SK-N-SH (cell line): ENCODE data around the gene NUDT22. TPM values are rescaled to one million over a fixed set of nuclear protein-coding genes. Genes with fewer than 3 reads are reported as not detected.

Experiments used
- CTCF ChIA-PET: fragments of 300-600, 350-600 bp; formaldehyde crosslinking; extraction: SDS; loops from one replicate; lab custom pipeline; 2021; lab: Yijun Ruan, JAX
- POLR2A ChIA-PET: fragments of 350-600 bp; sonication (Branson Sonifier 250); formaldehyde crosslinking; extraction: SDS; loops from one replicate; lab custom pipeline; 2020; ENCODE audit warnings: antibody characterized with exemption, inconsistent platforms; lab: Yijun Ruan, JAX
- DNase-seq: peaks from one replicate; pipeline ENCODE4 v3.0.0; 2012
- H2AFZ ChIP-seq: fragments of 200-600 bp; sonication (generic); 2 replicates; pipeline ENCODE4 v1.8.1; 2016; ENCODE audit warnings: antibody characterized with exemption, mild to moderate bottlenecking, low read depth
- H3F3A ChIP-seq: fragments of 200-600 bp; sonication (generic); replicated peaks from 2 replicates; pipeline ENCODE3; 2016; ENCODE audit warnings: antibody characterized with exemption, mild to moderate bottlenecking; ENCODE audit not compliant: insufficient read depth
- H3K27ac ChIP-seq, 2 experiments: fragments of 200-500 bp in 1 of 2; fragments of 200-600 bp in 1 of 2; sonication (Bioruptor generic) in 1 of 2; sonication (generic), shearing (Covaris generic) in 1 of 2; 2 replicates each; pipeline versions ENCODE4 v1.5.1 to v1.6.1; 2014 to 2016; ENCODE audit warnings: low read depth in 2 of 2, inconsistent platforms in 1 of 2, low read length in 1 of 2, mild to moderate bottlenecking in 1 of 2, mixed read lengths in 1 of 2
- H3K27me3 ChIP-seq: fragments of 200-600 bp; sonication (generic), shearing (Covaris generic); 2 replicates; pipeline ENCODE4 v1.6.1; 2016; ENCODE audit warnings: mixed run types; ENCODE audit not compliant: insufficient read depth
- H3K36me3 ChIP-seq, 2 experiments: fragments of 200-500 bp in 1 of 2; fragments of 200-600 bp in 1 of 2; sonication (Bioruptor generic) in 1 of 2; sonication (generic) in 1 of 2; replicated peaks in 1 of 2; 2 replicates each; pipeline versions ENCODE3 to v1.5.1; 2014 to 2016; ENCODE audit warnings: low read length in 1 of 2, mild to moderate bottlenecking in 1 of 2; ENCODE audit not compliant: insufficient read depth in 2 of 2, control insufficient read depth in 1 of 2
- H3K4me1 ChIP-seq, 2 experiments: fragments of 200-500 bp in 1 of 2; fragments of 200-600 bp in 1 of 2; sonication (Bioruptor generic) in 1 of 2; sonication (generic), shearing (Covaris generic) in 1 of 2; 2 replicates each; pipeline versions ENCODE4 v1.5.1 to v1.6.1; 2014 to 2016; ENCODE audit warnings: low read depth in 1 of 2, low read length in 1 of 2, mixed run types in 1 of 2; ENCODE audit not compliant: insufficient read depth in 2 of 2, control insufficient read depth in 1 of 2
- H3K4me2 ChIP-seq: fragments of 200-600 bp; sonication (generic), shearing (Covaris generic); 2 replicates; pipeline ENCODE4 v1.6.1; 2017; ENCODE audit warnings: mixed run types
- H3K4me3 ChIP-seq, 2 experiments: fragments of 200-500 bp in 1 of 2; fragments of 200-600 bp in 1 of 2; sonication (Bioruptor generic) in 1 of 2; sonication (generic), shearing (Covaris generic) in 1 of 2; 2 replicates each; pipeline versions ENCODE4 v1.5.1 to v1.8.1; 2014 to 2016; ENCODE audit warnings: low read depth in 2 of 2, inconsistent platforms in 1 of 2, low read length in 1 of 2, mild to moderate bottlenecking in 1 of 2, mixed read lengths in 1 of 2, moderate library complexity in 1 of 2
- H3K79me2 ChIP-seq: fragments of 200-600 bp; sonication (generic); 2 replicates; pipeline ENCODE4 v1.8.1; 2017; ENCODE audit warnings: mild to moderate bottlenecking; ENCODE audit not compliant: insufficient read depth
- H3K9ac ChIP-seq: fragments of 200-600 bp; sonication (generic); 2 replicates; pipeline ENCODE4 v1.6.1; 2017; ENCODE audit warnings: mixed run types
- H3K9me2 ChIP-seq: fragments of 200-600 bp; sonication (generic); 2 replicates; pipeline ENCODE4 v1.6.1; 2017; ENCODE audit warnings: mixed run types
- H3K9me3 ChIP-seq: fragments of 200-600 bp; sonication (generic); 2 replicates; pipeline ENCODE4 v1.6.1; 2017; ENCODE audit warnings: mixed run types, mild to moderate bottlenecking, moderate library complexity
- H4K20me1 ChIP-seq: fragments of 200-600 bp; sonication (generic); 2 replicates; pipeline ENCODE4 v1.6.1; 2017; ENCODE audit warnings: mild to moderate bottlenecking, mixed run types; ENCODE audit not compliant: insufficient read depth
- ELF1 ChIP-seq: IDR thresholded peaks from 2 replicates; pipeline ENCODE4 v1.4.0; 2012
- EP300 ChIP-seq, 2 experiments: IDR thresholded peaks; 2 replicates each; pipeline versions ENCODE4 v1.4.0 to v1.6.1; 2012; ENCODE audit warnings: borderline replicate concordance in 1 of 2, low read depth in 1 of 2, low read length in 1 of 2
- EZH2phosphoT487 ChIP-seq: fragments of 200-600 bp; sonication (generic); IDR thresholded peaks from 2 replicates; pipeline ENCODE4 v1.6.1; 2017; ENCODE audit warnings: low read depth, mixed run types, mild to moderate bottlenecking, antibody characterized with exemption, moderate library complexity, borderline replicate concordance
- GABPA ChIP-seq: IDR thresholded peaks from 2 replicates; pipeline ENCODE4 v1.4.0; 2012; ENCODE audit warnings: low read depth, mild to moderate bottlenecking
- GATA2 ChIP-seq: sonication (generic); formaldehyde crosslinking; IDR thresholded peaks from 2 replicates; pipeline ENCODE4 v1.5.0; 2020; ENCODE audit warnings: mild to moderate bottlenecking, missing genetic modification reagents
- IRF3 ChIP-seq: fragments of 150-350 bp; IDR thresholded peaks from 2 replicates; pipeline ENCODE4 v1.6.1; 2016; ENCODE audit warnings: mild to moderate bottlenecking, low read depth, low read length
- MAX ChIP-seq: IDR thresholded peaks from 2 replicates; pipeline ENCODE4 v1.4.0; 2012; ENCODE audit warnings: low read depth
- MEF2A ChIP-seq: IDR thresholded peaks from 2 replicates; pipeline ENCODE4 v1.4.0; 2012; ENCODE audit warnings: low read depth, borderline replicate concordance
- MXI1 ChIP-seq: IDR thresholded peaks from 2 replicates; pipeline ENCODE4 v1.6.1; 2012; ENCODE audit warnings: mild to moderate bottlenecking, low read depth, low read length, improper control_type of control experiment
- NFIC ChIP-seq: IDR thresholded peaks from 2 replicates; pipeline ENCODE4 v1.4.0; 2012; ENCODE audit warnings: borderline replicate concordance
- NRF1 ChIP-seq: IDR thresholded peaks from 2 replicates; pipeline ENCODE4 v1.6.1; 2012; ENCODE audit warnings: low read depth, mild to moderate bottlenecking, low read length
- RAD21 ChIP-seq: IDR thresholded peaks from 2 replicates; pipeline ENCODE4 v1.6.1; 2012; ENCODE audit warnings: mild to moderate bottlenecking, low read length
- RCOR1 ChIP-seq: fragments of 150-350 bp; IDR thresholded peaks from 2 replicates; pipeline ENCODE4 v1.6.1; 2017; ENCODE audit warnings: antibody characterized with exemption, low read length
- RXRA ChIP-seq: IDR thresholded peaks from 2 replicates; pipeline ENCODE4 v1.4.0; 2012; ENCODE audit warnings: low read depth, mild to moderate bottlenecking, borderline replicate concordance
- SIN3A ChIP-seq: IDR thresholded peaks from 2 replicates; pipeline ENCODE4 v1.6.1; 2012; ENCODE audit warnings: low read depth, mild to moderate bottlenecking, low read length, moderate library complexity, borderline replicate concordance
- SMC3 ChIP-seq: IDR thresholded peaks from 2 replicates; pipeline ENCODE4 v1.6.1; 2012; ENCODE audit warnings: low read depth, low read length, improper control_type of control experiment
- TCF12 ChIP-seq: IDR thresholded peaks from 2 replicates; pipeline ENCODE4 v1.4.0; 2012
- TEAD4 ChIP-seq: IDR thresholded peaks from 2 replicates; pipeline ENCODE4 v1.4.0; 2012; ENCODE audit warnings: mild to moderate bottlenecking, borderline replicate concordance; ENCODE audit not compliant: insufficient read depth
- USF2 ChIP-seq: fragments of 150-350 bp; IDR thresholded peaks from 2 replicates; pipeline ENCODE4 v1.6.1; 2017; ENCODE audit warnings: antibody characterized with exemption, low read length, low read depth, borderline replicate concordance
- YY1 ChIP-seq: IDR thresholded peaks from 2 replicates; pipeline ENCODE4 v1.4.0; 2012; ENCODE audit warnings: low read depth, mild to moderate bottlenecking
- ZBTB33 ChIP-seq: IDR thresholded peaks from 2 replicates; pipeline ENCODE4 v1.4.0; 2012; ENCODE audit warnings: low read depth, borderline replicate concordance
- WGBS: methylation state at CpG from one replicate; pipeline ENCODE4 v1.1.6; 2017; ENCODE audit warnings: low lambda C conversion rate; 5-methylcytosine and 5-hydroxymethylcytosine counted together
- polyA plus RNA-seq, 3 experiments: library from polyadenylated mRNA; depleted of rRNA; stranded (reverse); fragments of >200 nt; gene quantifications; 2 replicates each; pipeline ENCODE4 v1.2.3, GENCODE V29; 2012

NUDT22 gene
- polyA plus RNA-seq, 1 of the 3 experiments (the other 2 are of a cell fraction): 72.7 TPM

- ChIA-PET POLR2A (no interaction called here), CTCF (interaction anchor here (0.7 to 1.2 kb wide), 3 partner anchors 11 to 54 kb away, joined by 3 read pairs; no protein-coding TSS in a partner anchor)
- no peak for TF ChIP-seq GATA2
- TF ChIP-seq RAD21: no peak
- TF ChIP-seq NFIC: no peak
- no peak for TF ChIP-seq RCOR1
- no peak for TF ChIP-seq NRF1
- TF ChIP-seq TCF12: no peak
- TF ChIP-seq MEF2A: no peak
- no peak for TF ChIP-seq SIN3A
- no peak for TF ChIP-seq YY1
- TF ChIP-seq GABPA: no peak
- no peak for TF ChIP-seq USF2
- no peak for TF ChIP-seq MXI1
- Histone ChIP-seq H4K20me1 (peaks cover 6% of the 10 kb centered on the region), H3K9me2 (no peaks in the 10 kb centered on the region), H3K36me3 (peaks cover 22 to 43% of the 10 kb centered on the region in 2 experiments), H3K79me2 (peaks cover 11% of the 10 kb centered on the region), H2AFZ (no peak overlapping the region), H3K9me3 (no peaks in the 10 kb centered on the region), H3K4me1 (peaks cover 3 to 12% of the 10 kb centered on the region in 2 experiments; a peak in 3 of 4 replicates), H3K4me2 (no peak overlapping the region), H3K27me3 (no peaks in the 10 kb centered on the region), H3K27ac (no peak overlapping the region), H3F3A (peaks cover 3% of the 10 kb centered on the region), H3K4me3 (no peak overlapping the region), H3K9ac (no peak overlapping the region)
- 83% methylated on average over 7 of the region's 24 CpGs for WGBS
- no peak for DNase-seq
Measured at GRCh38 chr11:64258356-64258755, 32.3 kb downstream of the NUDT22 start.

GRCh38 chr11:64258946-64259532 lies 33.0 kb downstream of the NUDT22 start:
- peaks cover 0 to 15% of the 10 kb centered on the region in 2 experiments; a peak in 2 of 4 replicates for H3K4me1 ChIP-seq
- no peaks in the 10 kb centered on the region for H3K9me2 ChIP-seq
- peaks cover 5% of the 10 kb centered on the region for H3K79me2 ChIP-seq
- peaks cover 3% of the 10 kb centered on the region for H3F3A ChIP-seq
- WGBS: 92% methylated on average over 9 of the region's 32 CpGs
- DNase-seq: no peak
- no peak overlapping the region for H3K27ac ChIP-seq
- POLR2A ChIA-PET: no interaction called here
- no peaks in the 10 kb centered on the region for H3K27me3 ChIP-seq
- CTCF ChIA-PET: interaction anchor here (1.2 kb wide), 1 partner anchor 13 kb away, joined by 3 read pairs; no protein-coding TSS in a partner anchor
- H3K36me3 ChIP-seq: peaks cover 23 to 43% of the 10 kb centered on the region in 2 experiments
- H3K9ac ChIP-seq: no peak overlapping the region
- H3K4me3 ChIP-seq: no peak overlapping the region
- H2AFZ ChIP-seq: no peak overlapping the region
- H3K4me2 ChIP-seq: no peak overlapping the region
- TF ChIP-seq RCOR1 (no peak), EP300 (IDR thresholded peaks at IDR 0.05; ENCODE audit: borderline replicate concordance in 1 of 2, low read depth in 1 of 2, low read length in 1 of 2) (no peak), MEF2A (no peak), TEAD4 (no peak), SMC3 (no peak), USF2 (no peak), IRF3 (no peak), ELF1 (no peak), GATA2 (no peak), MAX (no peak), TCF12 (no peak), YY1 (no peak), RXRA (no peak), EZH2phosphoT487 (no peak), MXI1 (no peak), ZBTB33 (no peak)
- TF ChIP-seq, all 33 proteins: peak for 0
- H3K9me3 ChIP-seq: no peaks in the 10 kb centered on the region
- H4K20me1 ChIP-seq: no peaks in the 10 kb centered on the region
